Uterus (tissue), 2 donors: ENCODE data around the gene PLXNC1.

Experiments
- CTCF ChIP-seq, 4 experiments: fragments of 200-600 bp in 2 of 4; fragments of 450-650 bp in 2 of 4; sonication (generic) in 2 of 4; IDR thresholded peaks; one replicate each; pipeline ENCODE4 v1.5.1; 2016 to 2019; ENCODE audit warnings: antibody characterized with exemption in 4 of 4, mild to moderate bottlenecking in 2 of 4, moderate library complexity in 1 of 4
- POLR2A ChIP-seq, 2 donors: fragments of 450-650 bp; IDR thresholded peaks; one replicate each; pipeline ENCODE4 v1.6.1; 2016; ENCODE audit warnings: antibody characterized with exemption in 2 of 2, mild to moderate bottlenecking in 1 of 2, moderate library complexity in 1 of 2

- TF ChIP-seq POLR2A (IDR thresholded peaks at IDR 0.05) (no peak), CTCF (IDR thresholded peaks at IDR 0.05) (no peak)
Measured at GRCh38 chr12:94135896-94136295, 12.5 kb upstream of the PLXNC1 start.
